ENCODE measurements around the gene HVCN1.

DNA sequence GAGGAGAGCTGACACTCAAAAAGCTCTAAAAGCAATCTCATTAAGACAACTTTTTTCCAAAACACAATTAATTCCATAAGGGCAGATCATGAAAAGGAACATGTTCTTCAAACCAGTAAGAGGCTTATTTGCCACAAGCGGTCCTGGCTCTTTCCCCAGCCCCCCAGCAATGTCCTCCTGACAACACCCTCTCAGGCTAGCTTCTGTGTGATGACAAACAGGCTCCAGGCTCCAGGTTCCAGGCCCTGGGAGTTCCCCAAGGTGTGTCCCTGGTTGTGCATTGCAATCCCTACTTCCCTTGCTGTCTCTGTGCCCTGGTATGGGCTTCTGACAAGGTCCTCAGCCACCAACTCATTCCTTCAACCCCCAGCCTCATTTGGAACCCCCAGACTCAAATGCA lies 8.9 kb downstream of the HVCN1 start:
- TF ChIP-seq, protein P1, sequence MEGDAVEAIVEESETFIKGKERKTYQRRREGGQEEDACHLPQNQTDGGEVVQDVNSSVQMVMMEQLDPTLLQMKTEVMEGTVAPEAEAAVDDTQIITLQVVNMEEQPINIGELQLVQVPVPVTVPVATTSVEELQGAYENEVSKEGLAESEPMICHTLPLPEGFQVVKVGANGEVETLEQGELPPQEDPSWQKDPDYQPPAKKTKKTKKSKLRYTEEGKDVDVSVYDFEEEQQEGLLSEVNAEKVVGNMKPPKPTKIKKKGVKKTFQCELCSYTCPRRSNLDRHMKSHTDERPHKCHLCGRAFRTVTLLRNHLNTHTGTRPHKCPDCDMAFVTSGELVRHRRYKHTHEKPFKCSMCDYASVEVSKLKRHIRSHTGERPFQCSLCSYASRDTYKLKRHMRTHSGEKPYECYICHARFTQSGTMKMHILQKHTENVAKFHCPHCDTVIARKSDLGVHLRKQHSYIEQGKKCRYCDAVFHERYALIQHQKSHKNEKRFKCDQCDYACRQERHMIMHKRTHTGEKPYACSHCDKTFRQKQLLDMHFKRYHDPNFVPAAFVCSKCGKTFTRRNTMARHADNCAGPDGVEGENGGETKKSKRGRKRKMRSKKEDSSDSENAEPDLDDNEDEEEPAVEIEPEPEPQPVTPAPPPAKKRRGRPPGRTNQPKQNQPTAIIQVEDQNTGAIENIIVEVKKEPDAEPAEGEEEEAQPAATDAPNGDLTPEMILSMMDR (IDR thresholded peaks at IDR 0.05): no peak
- TF ChIP-seq PHF8 (IDR thresholded peaks at IDR 0.05; ENCODE audit: borderline replicate concordance, low read depth): no peak
- no peak for TF ChIP-seq ESRRA (IDR thresholded peaks at IDR 0.05; ENCODE audit: borderline replicate concordance, low read length)
- TF ChIP-seq RNF2 (IDR thresholded peaks at IDR 0.05; ENCODE audit: borderline replicate concordance, low read depth): no peak
- TF ChIP-seq, protein P2, sequence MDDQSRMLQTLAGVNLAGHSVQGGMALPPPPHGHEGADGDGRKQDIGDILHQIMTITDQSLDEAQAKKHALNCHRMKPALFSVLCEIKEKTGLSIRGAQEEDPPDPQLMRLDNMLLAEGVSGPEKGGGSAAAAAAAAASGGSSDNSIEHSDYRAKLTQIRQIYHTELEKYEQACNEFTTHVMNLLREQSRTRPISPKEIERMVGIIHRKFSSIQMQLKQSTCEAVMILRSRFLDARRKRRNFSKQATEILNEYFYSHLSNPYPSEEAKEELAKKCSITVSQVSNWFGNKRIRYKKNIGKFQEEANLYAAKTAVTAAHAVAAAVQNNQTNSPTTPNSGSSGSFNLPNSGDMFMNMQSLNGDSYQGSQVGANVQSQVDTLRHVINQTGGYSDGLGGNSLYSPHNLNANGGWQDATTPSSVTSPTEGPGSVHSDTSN (IDR thresholded peaks at IDR 0.05): no peak
- no peak for TF ChIP-seq RAD21 (conservative IDR thresholded peaks at IDR 0.05 in 1 of 2, IDR thresholded peaks at IDR 0.05 in 1 of 2)
- TF ChIP-seq POLR2A (IDR thresholded peaks at IDR 0.05; ENCODE audit: low read length): no peak
- TF ChIP-seq HOXB13 (CRISPR knock-in tag; IDR thresholded peaks at IDR 0.05; ENCODE audit: low read depth): no peak
- TF ChIP-seq, protein P3, sequence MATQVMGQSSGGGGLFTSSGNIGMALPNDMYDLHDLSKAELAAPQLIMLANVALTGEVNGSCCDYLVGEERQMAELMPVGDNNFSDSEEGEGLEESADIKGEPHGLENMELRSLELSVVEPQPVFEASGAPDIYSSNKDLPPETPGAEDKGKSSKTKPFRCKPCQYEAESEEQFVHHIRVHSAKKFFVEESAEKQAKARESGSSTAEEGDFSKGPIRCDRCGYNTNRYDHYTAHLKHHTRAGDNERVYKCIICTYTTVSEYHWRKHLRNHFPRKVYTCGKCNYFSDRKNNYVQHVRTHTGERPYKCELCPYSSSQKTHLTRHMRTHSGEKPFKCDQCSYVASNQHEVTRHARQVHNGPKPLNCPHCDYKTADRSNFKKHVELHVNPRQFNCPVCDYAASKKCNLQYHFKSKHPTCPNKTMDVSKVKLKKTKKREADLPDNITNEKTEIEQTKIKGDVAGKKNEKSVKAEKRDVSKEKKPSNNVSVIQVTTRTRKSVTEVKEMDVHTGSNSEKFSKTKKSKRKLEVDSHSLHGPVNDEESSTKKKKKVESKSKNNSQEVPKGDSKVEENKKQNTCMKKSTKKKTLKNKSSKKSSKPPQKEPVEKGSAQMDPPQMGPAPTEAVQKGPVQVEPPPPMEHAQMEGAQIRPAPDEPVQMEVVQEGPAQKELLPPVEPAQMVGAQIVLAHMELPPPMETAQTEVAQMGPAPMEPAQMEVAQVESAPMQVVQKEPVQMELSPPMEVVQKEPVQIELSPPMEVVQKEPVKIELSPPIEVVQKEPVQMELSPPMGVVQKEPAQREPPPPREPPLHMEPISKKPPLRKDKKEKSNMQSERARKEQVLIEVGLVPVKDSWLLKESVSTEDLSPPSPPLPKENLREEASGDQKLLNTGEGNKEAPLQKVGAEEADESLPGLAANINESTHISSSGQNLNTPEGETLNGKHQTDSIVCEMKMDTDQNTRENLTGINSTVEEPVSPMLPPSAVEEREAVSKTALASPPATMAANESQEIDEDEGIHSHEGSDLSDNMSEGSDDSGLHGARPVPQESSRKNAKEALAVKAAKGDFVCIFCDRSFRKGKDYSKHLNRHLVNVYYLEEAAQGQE (IDR thresholded peaks at IDR 0.05): no peak
- TF ChIP-seq SREBF2 (IDR thresholded peaks at IDR 0.05): no peak
- TF ChIP-seq SMC3 (IDR thresholded peaks at IDR 0.05): no peak
- no peak for TF ChIP-seq ZSCAN20 (CRISPR knock-in tag; IDR thresholded peaks at IDR 0.05)
